ENCODE measurements around the gene CNOT4.

- no peak for TF ChIP-seq CTCF (IDR thresholded peaks at IDR 0.05)
- TF ChIP-seq EP300 (IDR thresholded peaks at IDR 0.05): no peak
Observed at GRCh38 chr7:135441791-135442190, 68.1 kb downstream of the CNOT4 start.
